Measurements from ENCODE around the gene TATDN2.

DNA sequence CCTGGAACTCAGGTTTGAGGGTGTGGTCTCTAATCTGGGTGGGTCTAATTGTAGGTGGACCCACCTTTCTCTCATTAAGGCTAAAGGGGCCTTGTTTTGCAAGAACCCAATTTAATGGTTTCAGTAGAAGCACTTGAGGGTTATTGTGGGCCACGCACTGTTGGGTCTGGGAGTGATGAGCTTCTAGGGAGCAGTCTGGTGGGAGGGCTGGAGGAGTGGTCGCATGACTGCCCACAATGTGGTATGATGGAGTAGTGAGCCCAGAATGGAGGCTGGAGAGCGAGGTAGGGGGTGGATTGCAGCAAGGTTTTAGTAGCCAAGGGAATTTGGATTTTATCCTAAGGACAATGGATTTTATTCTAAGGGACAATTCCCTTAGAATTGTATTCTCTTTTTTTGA lies 2.7 kb downstream of the TATDN2 start:
- TF ChIP-seq, protein P1, sequence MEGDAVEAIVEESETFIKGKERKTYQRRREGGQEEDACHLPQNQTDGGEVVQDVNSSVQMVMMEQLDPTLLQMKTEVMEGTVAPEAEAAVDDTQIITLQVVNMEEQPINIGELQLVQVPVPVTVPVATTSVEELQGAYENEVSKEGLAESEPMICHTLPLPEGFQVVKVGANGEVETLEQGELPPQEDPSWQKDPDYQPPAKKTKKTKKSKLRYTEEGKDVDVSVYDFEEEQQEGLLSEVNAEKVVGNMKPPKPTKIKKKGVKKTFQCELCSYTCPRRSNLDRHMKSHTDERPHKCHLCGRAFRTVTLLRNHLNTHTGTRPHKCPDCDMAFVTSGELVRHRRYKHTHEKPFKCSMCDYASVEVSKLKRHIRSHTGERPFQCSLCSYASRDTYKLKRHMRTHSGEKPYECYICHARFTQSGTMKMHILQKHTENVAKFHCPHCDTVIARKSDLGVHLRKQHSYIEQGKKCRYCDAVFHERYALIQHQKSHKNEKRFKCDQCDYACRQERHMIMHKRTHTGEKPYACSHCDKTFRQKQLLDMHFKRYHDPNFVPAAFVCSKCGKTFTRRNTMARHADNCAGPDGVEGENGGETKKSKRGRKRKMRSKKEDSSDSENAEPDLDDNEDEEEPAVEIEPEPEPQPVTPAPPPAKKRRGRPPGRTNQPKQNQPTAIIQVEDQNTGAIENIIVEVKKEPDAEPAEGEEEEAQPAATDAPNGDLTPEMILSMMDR (IDR thresholded peaks at IDR 0.05; ENCODE audit: low read depth, low read length): no peak
- TF ChIP-seq MYC (IDR thresholded peaks at IDR 0.05; ENCODE audit: low read depth, low read length): no peak

Data from NB4 (cell line).